Activated T-cell treated with anti-CD3 and anti-CD28 coated beads, Interleukin-2, amount 50 U/mL, for 1 hour (primary cell): ENCODE measurements around the gene GRWD1.
"Not testable (repeated sequence)": the region's sequence is repeated elsewhere in the genome, so short reads cannot be mapped to it uniquely, and the experiment has no call there.

ENCODE experiments used
- DNase-seq: peaks from one replicate; pipeline ENCODE4 v3.0.0-alpha.2; 2020

The GRWD1 gene

DNA sequence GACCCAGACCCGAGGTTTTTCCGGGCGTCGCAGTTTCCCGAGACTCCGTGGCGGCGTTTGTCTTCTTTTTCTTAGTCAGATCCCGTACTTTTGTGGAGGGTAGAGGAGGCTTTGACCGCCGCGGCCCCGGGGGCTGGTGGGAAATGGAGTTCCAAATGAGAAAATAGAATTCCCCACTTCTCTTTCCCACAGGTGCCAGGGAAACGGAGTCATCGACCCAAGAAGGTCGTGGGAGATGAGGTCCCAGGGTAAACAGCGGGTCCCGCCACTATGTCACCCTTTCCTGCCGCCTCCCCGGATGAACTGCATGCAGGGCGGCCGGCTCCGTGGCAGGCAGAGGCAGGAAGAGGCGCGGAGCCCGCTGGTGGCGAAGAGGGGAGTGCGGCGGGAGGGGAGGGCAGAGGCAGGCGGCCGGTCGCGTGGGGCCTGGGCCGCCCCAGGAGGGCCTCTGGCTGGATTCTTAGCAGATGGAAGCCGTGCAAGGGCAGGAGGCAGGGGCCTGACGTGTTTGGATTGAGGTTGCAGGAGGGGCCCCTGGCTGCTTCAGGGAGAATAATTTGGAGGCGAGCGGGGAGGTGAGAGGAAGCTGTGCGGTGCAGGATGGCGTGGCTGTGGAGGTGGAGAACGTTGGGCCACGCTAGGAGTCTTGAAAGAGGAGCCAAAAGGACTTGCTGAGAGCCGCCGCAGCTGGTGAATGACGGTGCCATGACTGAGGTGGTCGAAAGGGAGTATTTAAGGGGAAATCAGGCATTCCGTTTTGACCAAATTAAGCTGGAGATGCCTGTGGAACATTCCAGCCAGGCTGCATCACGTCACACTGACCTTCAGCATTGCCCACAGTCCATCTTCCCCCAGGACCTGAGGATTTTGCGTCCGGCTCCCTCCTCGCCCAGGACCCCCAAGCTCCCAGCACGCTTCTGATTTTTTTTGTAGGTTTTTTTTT lies 35.0 kb downstream of the GRWD1 start:
- DNase-seq, result peak; percentile 60

DNA sequence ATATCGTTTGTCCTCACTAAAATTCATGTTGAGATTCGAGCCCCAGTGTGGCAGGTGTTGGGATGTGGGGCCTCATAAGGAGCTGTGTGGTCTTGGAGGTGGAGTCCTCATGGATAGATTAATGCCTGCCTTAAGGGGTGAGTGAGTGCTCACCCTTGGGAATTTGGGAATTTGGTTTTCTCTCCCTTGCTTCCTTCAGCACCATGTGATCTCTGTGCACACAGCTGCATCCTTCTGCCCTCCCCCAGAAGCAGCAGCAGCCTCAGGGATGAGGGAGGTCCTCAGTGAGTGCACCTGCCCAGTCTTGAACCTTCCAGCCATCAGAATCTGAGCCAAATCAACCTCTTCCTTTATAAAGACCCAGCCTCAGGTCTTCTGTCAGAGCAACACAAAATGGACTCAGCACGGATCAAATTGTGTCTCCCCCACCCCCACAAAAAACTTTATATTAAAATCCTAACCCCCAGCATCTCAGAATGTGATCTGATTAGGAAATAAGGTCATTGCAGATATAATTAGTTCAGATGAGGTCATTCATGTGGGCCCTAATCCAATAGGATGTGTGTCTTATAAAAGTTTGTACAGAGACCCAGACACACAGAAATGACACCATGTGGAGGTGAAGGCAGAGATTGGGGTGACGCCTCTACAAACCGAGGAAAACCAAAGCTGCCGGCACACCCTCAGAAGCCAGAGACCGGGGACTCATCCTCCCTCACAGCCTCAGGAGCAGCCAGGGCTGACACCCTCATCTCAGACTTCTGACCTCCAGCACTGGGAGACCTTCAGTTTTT lies 36.3 kb downstream of the GRWD1 start:
- DNase-seq, result no peak

- no peak for DNase-seq
Observed at GRCh38 chr19:48483301-48483700, 37.5 kb downstream of the GRWD1 start.

GRCh38 chr19:48484247-48484893 lies 38.6 kb downstream of the GRWD1 start:
- DNase-seq, result no peak

DNA sequence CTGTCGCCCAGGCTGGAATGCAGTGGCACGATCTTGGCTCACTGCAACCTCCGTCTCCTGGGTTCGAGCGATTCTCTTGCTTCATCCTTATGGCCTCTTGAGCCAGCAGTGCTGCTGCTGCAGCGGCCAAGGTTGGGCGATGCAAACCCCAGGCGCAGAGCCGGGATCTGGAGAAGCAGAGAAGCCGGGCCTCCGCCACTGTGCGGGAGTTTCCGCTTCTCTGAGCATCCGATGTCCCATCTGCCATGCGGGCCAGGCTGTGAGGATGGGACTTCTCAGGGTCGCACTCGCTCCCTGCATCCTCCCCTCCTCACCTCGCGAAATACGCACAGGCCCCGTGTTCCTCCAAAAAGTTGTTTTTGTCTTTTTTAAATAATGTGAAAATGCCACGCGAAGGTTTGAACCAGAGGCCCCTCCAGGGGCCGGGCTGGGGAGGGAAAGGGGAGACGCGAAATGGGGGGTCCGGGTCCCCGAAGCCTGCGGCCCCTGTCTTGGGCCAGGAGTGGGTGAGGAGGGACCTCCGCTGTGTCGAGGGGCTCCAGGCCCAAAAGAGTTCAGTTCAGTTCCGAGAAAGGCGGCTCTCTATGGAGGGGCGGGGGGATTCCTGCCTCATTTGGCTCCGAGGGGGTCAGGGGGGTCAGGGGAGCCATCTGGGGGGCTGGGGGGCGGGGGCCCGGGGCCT lies 39.3 kb downstream of the GRWD1 start:
- no peak for DNase-seq

GRCh38 chr19:48486706-48487105 lies 40.9 kb downstream of the GRWD1 start:
- DNase-seq, result not testable (repeated sequence)

DNA sequence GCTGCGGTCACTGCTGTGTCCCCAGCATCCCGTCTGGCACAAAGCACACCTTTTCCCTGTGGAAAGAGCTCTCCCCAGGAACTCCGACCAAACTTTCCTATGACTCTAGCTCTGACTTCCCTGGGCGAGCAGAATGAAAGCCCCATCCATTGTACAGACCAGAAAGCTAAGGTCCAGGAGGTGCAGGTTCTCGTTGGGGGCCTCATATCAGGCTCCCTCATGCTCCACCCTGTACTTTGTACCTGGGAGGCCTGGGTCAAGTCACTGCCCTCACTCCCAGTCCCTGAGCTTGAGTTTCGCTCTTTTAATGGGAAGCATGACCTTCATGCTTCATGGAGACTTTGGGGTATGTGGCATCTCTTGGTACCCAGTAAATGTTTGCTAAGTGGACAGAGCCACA lies 41.8 kb downstream of the GRWD1 start:
- no peak for DNase-seq

DNA sequence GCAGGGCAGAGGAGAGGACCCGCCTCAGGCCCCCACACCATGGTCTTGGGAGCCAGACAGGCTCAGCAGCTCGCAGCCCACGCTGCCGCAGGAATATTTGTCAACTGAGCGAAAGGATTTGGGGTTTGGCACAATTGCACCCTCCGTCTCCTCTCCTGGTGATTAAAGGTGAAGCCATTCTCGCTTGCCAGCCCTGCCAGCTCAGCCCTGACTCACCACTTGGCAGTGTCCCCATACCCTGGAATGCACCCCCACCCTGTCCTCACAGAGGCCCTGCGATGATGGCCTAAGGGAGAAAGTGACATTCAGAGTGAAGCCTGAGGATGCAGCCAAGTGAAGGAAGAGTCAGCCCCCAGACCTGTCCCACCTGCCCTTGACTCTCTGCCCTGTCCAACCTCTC lies 42.2 kb downstream of the GRWD1 start:
- DNase-seq, result no peak

DNA sequence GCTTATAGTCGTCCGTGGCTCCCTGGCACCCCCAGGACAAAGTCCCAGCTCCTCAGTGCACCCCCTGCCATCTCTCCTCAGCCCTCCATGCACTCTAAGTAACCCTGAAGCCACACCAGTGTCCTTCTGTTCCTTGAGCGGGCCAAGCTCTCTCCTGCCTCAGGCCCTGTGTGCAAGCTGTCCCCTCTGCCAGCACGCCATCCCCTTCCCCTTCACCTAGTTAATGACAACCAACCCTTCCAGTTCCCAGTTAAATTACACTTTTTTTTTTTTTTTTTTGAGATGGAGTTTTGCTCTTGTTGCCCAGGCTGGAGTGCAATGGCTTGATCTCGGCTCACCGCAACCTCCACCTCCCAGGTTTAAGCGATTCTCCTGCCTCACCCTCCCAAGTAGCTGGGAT lies 42.7 kb downstream of the GRWD1 start:
- DNase-seq, result not testable (repeated sequence)

GRCh38 chr19:48489608-48490216 lies 43.9 kb downstream of the GRWD1 start:
- peak; percentile 86 for DNase-seq

- DNase-seq, result peak; percentile 72
Observed at GRCh38 chr19:48490981-48491792, 45.4 kb downstream of the GRWD1 start.

- no peak for DNase-seq
Observed at GRCh38 chr19:48491793-48492123, 46.0 kb downstream of the GRWD1 start.

DNA sequence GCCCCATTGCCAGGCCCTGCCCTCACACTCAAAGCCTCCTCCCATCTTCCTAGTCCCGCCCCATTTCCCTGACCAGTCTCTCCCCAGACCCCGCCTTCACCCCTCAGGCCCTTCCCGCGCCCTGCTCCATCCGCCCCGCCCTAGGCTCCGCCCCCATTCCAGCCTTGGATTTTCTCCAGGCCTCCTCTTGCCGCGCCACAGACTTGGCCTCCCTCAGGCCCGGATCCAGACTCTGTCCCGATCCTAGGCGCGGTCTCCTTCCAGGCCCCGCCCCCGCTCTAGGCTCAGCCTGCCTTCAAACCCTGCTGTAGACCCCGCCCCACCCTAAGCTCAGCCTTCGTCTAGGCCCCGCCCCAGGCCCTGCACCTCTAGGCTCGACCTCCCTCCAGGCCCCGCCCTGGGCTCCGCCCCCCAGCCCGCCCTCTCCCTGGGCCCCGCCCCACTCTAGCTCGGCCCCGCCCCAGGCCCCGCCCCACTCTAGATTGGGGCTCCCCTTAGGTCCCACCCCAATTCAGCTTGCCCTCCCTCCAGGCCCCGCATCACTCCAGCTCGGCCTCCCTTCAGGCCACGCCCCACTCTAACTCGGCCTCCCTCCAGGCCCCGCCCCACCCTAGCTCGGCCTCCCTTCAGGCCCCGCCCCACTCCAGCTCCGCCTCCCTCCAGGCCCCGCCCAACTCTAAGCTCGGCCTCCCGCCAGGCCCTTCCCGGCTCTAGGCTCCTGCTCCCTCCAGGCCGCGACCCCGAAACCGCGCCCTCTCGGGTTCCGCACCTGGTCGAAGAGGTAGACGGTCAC lies 47.3 kb downstream of the GRWD1 start:
- DNase-seq, result peak; percentile 84

DNA sequence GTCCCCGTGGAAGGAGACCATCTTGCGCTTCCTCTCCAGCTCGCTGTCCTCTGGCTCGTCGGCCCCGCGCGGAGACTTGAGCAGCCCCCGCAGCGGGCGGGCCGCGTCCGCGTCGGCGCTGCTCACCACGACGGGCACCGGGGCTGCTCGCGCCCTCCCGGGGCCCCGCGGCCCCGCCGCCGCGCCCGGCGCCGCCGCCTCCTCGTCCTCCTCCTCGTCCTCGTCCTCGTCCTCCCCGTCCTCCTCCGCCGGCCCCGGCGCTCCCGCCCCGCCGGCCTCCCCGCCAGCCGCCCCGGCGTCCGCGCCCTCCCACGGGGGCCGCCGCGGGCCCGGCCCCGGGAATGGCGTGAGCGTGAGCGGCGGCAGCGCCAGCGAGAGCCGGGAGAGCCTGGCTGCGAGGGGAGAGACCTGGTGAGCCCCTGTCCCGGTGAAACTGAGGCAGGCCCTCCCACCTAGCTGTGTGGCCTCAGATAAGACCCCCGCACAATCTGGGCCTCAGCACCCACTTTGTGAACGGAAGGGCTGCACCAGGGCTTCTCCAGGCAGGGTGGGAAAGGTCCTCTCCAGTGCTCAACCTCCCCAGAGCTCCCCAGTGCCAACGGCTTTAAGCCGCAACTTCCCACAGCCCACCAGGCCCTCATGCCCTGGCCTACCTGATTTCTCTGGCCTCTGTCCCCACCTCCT lies 48.1 kb downstream of the GRWD1 start:
- DNase-seq, result no peak

- DNase-seq, result no peak
Observed at GRCh38 chr19:48495396-48495795, 49.6 kb downstream of the GRWD1 start.

GRCh38 chr19:48496959-48497727 lies 51.4 kb downstream of the GRWD1 start:
- no peak for DNase-seq

GRCh38 chr19:48497728-48498594 lies 52.2 kb downstream of the GRWD1 start:
- no peak for DNase-seq

- no peak for DNase-seq
Observed at GRCh38 chr19:48498595-48499311, 53.0 kb downstream of the GRWD1 start.
